ENCODE data around the gene ERN1.

Gene ERN1

GRCh38 chr17:64056269-64057005 is 73.5 kb downstream of the ERN1 start:
- no peak for DNase-seq

GRCh38 chr17:64055183-64056142 is 74.5 kb downstream of the ERN1 start:
- DNase-seq: no peak

- DNase-seq: no peak
Observed at GRCh38 chr17:64054304-64054703, 75.6 kb downstream of the ERN1 start.

GRCh38 chr17:64053101-64053500 is 76.8 kb downstream of the ERN1 start:
- DNase-seq: no peak

- DNase-seq: no peak
Observed at GRCh38 chr17:64051153-64051552, 78.8 kb downstream of the ERN1 start.

GRCh38 chr17:64048805-64049204 is 81.1 kb downstream of the ERN1 start:
- DNase-seq: no peak

- DNase-seq: no peak
Observed at GRCh38 chr17:64045176-64045575, 84.8 kb downstream of the ERN1 start.

GRCh38 chr17:64042700-64043485 is 87.1 kb downstream of the ERN1 start:
- no peak for DNase-seq

GRCh38 chr17:64041912-64042311 is 88.0 kb downstream of the ERN1 start:
- DNase-seq: no peak

- DNase-seq: no peak
Observed at GRCh38 chr17:64040206-64040605, 89.7 kb downstream of the ERN1 start.

GRCh38 chr17:64039106-64039400 is 90.9 kb downstream of the ERN1 start:
- DNase-seq: no peak

- no peak for DNase-seq
Observed at GRCh38 chr17:64038331-64039105, 91.4 kb downstream of the ERN1 start.

GRCh38 chr17:64037802-64038201 is 92.1 kb downstream of the ERN1 start:
- DNase-seq: no peak

- DNase-seq: no peak
Observed at GRCh38 chr17:64037180-64037579, 92.8 kb downstream of the ERN1 start.

GRCh38 chr17:64036198-64036922 is 93.6 kb downstream of the ERN1 start:
- DNase-seq: no peak

GRCh38 chr17:64032081-64032480 is 97.9 kb downstream of the ERN1 start:
- no peak for DNase-seq

- peak; percentile 82 for DNase-seq
Observed at GRCh38 chr17:64028874-64029464, 101.0 kb downstream of the ERN1 start.

- DNase-seq: peak; percentile 91
Observed at GRCh38 chr17:64025732-64026294, 104.1 kb downstream of the ERN1 start.

GRCh38 chr17:64024781-64025731 is 104.9 kb downstream of the ERN1 start:
- DNase-seq: peak; percentile 44

- DNase-seq: no peak
Observed at GRCh38 chr17:64024215-64024654, 105.7 kb downstream of the ERN1 start.
